ENCODE results near the gene MUL1.
A peak's percentile ranks its signal among the peaks of the same experiment; 100 is the strongest.

MUL1 gene, protein sequence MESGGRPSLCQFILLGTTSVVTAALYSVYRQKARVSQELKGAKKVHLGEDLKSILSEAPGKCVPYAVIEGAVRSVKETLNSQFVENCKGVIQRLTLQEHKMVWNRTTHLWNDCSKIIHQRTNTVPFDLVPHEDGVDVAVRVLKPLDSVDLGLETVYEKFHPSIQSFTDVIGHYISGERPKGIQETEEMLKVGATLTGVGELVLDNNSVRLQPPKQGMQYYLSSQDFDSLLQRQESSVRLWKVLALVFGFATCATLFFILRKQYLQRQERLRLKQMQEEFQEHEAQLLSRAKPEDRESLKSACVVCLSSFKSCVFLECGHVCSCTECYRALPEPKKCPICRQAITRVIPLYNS

GRCh38 chr1:20507564-20508410 is at the start of gene MUL1:
MUL1 (minus strand) TSS chr1:20508151; CDS start chr1:20508024, 127 bp downstream.
- Histone ChIP-seq H3K27ac (ENCODE audit: low read depth, low read length) (peak within 1 kb of the TSS; percentile 73), H3K27me3 (ENCODE audit: control insufficient read depth in 1 of 2, insufficient read depth in 2 of 2, low read length in 2 of 2) (no peaks in the 10 kb centered on the region), H3K9me3 (ENCODE audit: low read length) (no peaks in the 10 kb centered on the region), H3K4me3 (ENCODE audit: low read depth in 1 of 2, low read length in 2 of 2) (peak within 1 kb of the TSS; percentile 95 to 96), H3K9ac (ENCODE audit: low read length) (peak within 1 kb of the TSS; percentile 82), H3K36me3 (ENCODE audit: insufficient read depth, low read length) (peaks cover 8% of the 10 kb centered on the region), H3K4me1 (ENCODE audit: insufficient read depth, low read length) (peaks cover 35% of the 10 kb centered on the region)

DNA sequence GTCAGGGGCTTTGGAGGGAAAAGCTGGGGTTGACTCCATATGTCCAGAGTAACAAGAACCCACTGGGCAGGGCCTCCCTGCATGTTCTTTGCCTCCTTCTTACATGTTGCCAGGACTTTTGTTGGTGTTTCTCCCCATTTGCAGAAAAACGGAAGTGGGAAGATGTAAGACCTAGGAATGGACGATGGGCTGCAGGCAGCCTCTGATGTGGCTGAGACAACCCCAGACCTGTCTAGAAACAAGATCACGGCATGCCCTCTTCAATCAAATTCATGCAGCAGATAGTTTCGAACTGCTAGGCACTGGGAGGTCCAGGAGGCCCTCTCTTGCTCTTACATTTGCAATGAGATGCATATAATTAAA is 47.8 kb upstream of the MUL1 start:
- Histone ChIP-seq H3K36me3 (ENCODE audit: insufficient read depth, low read length) (no peaks in the 10 kb centered on the region), H3K4me1 (ENCODE audit: insufficient read depth, low read length) (no peaks in the 10 kb centered on the region), H3K9me3 (ENCODE audit: low read length) (no peaks in the 10 kb centered on the region), H3K27me3 (ENCODE audit: control insufficient read depth in 1 of 2, insufficient read depth in 2 of 2, low read length in 2 of 2) (peaks cover 5 to 40% of the 10 kb centered on the region in 2 donors), H3K27ac (ENCODE audit: low read depth, low read length) (no peak overlapping the region), H3K9ac (ENCODE audit: low read length) (no peak overlapping the region), H3K4me3 (ENCODE audit: low read depth in 1 of 2, low read length in 2 of 2) (no peak overlapping the region)

DNA sequence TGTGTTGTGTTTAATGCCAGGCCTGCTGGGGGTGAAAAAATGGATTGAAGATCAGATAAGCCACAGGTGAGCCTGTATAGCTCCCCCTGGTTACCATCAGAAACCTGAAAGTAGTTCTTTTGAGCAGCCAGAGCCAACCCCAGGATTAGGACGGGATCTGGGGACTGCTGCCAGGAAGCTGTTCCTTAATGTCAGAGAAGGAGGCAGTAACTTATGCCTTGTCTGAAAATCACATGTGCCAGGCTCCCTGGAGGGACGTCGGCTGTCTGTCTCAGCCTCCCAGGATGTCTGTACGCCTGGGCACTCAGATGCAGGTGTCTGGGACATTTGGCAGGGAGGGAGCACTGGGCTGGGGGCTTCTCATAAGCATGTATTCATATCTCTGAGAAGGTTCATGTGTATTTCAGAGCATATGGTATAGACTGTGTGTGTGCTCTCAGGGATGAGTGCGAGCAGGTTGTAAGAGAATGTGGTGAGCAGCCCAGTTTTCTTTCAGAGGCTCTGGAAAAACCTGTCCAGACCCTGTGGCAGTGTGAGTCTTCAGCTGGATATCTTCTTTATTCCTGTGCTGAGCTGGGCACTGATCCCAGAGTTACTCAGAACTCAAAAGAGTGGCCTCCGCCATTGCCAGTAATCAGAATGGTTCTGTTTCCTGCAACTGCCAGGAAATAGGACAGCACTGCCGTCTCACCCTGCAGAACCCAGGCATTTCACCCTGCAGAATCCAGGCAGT is 47.2 kb upstream of the MUL1 start:
- no peak overlapping the region for H3K27ac ChIP-seq (ENCODE audit: low read depth, low read length)
- H3K9ac ChIP-seq (ENCODE audit: low read length): no peak overlapping the region
- no peaks in the 10 kb centered on the region for H3K9me3 ChIP-seq (ENCODE audit: low read length)
- H3K4me3 ChIP-seq (ENCODE audit: low read depth in 1 of 2, low read length in 2 of 2): no peak overlapping the region
- peaks cover 8 to 40% of the 10 kb centered on the region in 2 donors for H3K27me3 ChIP-seq (ENCODE audit: control insufficient read depth in 1 of 2, insufficient read depth in 2 of 2, low read length in 2 of 2)
- no peaks in the 10 kb centered on the region for H3K4me1 ChIP-seq (ENCODE audit: insufficient read depth, low read length)
- H3K36me3 ChIP-seq (ENCODE audit: insufficient read depth, low read length): no peaks in the 10 kb centered on the region

DNA sequence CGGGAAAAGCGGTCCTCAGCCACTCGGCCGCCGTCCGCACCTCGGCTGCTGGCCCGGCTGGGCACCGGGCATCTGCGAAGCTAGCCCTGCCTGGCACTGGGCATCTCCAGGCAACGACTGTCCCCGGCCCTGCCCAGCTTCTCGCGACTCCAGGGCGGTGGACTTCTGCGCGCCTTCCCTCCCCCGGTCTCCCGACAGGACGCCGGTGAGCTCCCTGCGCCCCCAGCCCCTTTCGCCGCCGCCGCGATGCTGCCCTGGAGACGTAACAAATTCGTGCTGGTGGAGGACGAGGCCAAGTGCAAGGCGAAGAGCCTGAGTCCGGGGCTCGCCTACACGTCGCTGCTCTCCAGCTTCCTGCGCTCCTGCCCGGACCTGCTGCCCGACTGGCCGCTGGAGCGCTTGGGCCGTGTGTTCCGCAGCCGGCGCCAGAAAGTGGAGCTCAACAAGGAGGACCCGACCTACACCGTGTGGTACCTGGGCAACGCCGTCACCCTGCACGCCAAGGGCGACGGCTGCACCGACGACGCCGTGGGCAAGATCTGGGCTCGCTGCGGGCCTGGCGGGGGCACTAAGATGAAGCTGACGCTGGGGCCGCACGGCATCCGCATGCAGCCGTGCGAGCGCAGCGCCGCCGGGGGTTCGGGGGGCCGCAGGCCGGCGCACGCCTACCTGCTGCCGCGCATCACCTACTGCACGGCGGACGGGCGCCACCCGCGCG is 44.9 kb upstream of the MUL1 start:
- no peaks in the 10 kb centered on the region for H3K9me3 ChIP-seq (ENCODE audit: low read length)
- H3K4me1 ChIP-seq (ENCODE audit: insufficient read depth, low read length): no peaks in the 10 kb centered on the region
- H3K27ac ChIP-seq (ENCODE audit: low read depth, low read length): no peak overlapping the region
- H3K27me3 ChIP-seq (ENCODE audit: control insufficient read depth in 1 of 2, insufficient read depth in 2 of 2, low read length in 2 of 2): peaks cover 8 to 43% of the 10 kb centered on the region in 2 donors
- no peak overlapping the region for H3K9ac ChIP-seq (ENCODE audit: low read length)
- peak overlapping the region in 1 of 2 donors; percentile 27 for H3K4me3 ChIP-seq (ENCODE audit: low read depth in 1 of 2, low read length in 2 of 2)
- no peaks in the 10 kb centered on the region for H3K36me3 ChIP-seq (ENCODE audit: insufficient read depth, low read length)

- no peak within 1 kb of the TSS for H3K27ac ChIP-seq (ENCODE audit: low read depth, low read length)
- no peaks in the 10 kb centered on the region for H3K4me1 ChIP-seq (ENCODE audit: insufficient read depth, low read length)
- no peaks in the 10 kb centered on the region for H3K36me3 ChIP-seq (ENCODE audit: insufficient read depth, low read length)
- no peaks in the 10 kb centered on the region for H3K9me3 ChIP-seq (ENCODE audit: low read length)
- peak within 1 kb of the TSS in 1 of 2 donors; percentile 27 for H3K4me3 ChIP-seq (ENCODE audit: low read depth in 1 of 2, low read length in 2 of 2)
- H3K9ac ChIP-seq (ENCODE audit: low read length): no peak within 1 kb of the TSS
- H3K27me3 ChIP-seq (ENCODE audit: control insufficient read depth in 1 of 2, insufficient read depth in 2 of 2, low read length in 2 of 2): peaks cover 8 to 43% of the 10 kb centered on the region in 2 donors
Measured at GRCh38 chr1:20551945-20552727, 44.2 kb upstream of the MUL1 start, which contains the start of gene FAM43B. FAM43B (plus strand) TSS chr1:20552573; CDS start chr1:20552974, 401 bp downstream.

DNA sequence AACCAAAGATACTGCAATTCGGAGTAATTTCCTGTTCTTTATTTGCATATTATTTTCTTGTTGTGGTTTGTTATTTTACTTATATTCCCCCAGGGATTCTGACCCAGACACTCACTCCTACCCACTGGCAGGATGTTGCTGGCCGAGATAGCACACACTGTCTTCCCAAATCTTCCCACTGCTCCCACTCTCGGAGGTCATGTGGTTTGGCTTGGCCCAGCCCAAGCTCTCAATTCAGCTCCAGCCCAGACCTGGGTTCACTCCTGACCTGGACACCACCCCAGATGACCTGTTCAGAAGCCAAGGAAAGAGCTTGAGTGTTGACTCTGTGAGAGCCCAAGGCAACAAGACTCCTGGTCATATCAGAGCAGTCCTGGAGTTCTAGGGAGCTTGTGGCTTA is 43.2 kb upstream of the MUL1 start:
- Histone ChIP-seq H3K27ac (ENCODE audit: low read depth, low read length) (no peak overlapping the region), H3K4me3 (ENCODE audit: low read depth in 1 of 2, low read length in 2 of 2) (no peak overlapping the region), H3K4me1 (ENCODE audit: insufficient read depth, low read length) (no peaks in the 10 kb centered on the region), H3K36me3 (ENCODE audit: insufficient read depth, low read length) (no peaks in the 10 kb centered on the region), H3K9me3 (ENCODE audit: low read length) (no peaks in the 10 kb centered on the region), H3K9ac (ENCODE audit: low read length) (no peak overlapping the region), H3K27me3 (ENCODE audit: control insufficient read depth in 1 of 2, insufficient read depth in 2 of 2, low read length in 2 of 2) (peaks cover 8 to 41% of the 10 kb centered on the region in 2 donors)

- no peak overlapping the region for H3K9ac ChIP-seq (ENCODE audit: low read length)
- H3K4me1 ChIP-seq (ENCODE audit: insufficient read depth, low read length): no peaks in the 10 kb centered on the region
- no peaks in the 10 kb centered on the region for H3K36me3 ChIP-seq (ENCODE audit: insufficient read depth, low read length)
- peaks cover 6 to 8% of the 10 kb centered on the region in 2 donors for H3K27me3 ChIP-seq (ENCODE audit: control insufficient read depth in 1 of 2, insufficient read depth in 2 of 2, low read length in 2 of 2)
- H3K4me3 ChIP-seq (ENCODE audit: low read depth in 1 of 2, low read length in 2 of 2): no peak overlapping the region
- no peak overlapping the region for H3K27ac ChIP-seq (ENCODE audit: low read depth, low read length)
- H3K9me3 ChIP-seq (ENCODE audit: low read length): no peaks in the 10 kb centered on the region
Measured at GRCh38 chr1:20546637-20547036, 38.7 kb upstream of the MUL1 start.

GRCh38 chr1:20540281-20540680 is 32.3 kb upstream of the MUL1 start:
- Histone ChIP-seq H3K4me1 (ENCODE audit: insufficient read depth, low read length) (no peaks in the 10 kb centered on the region), H3K9me3 (ENCODE audit: low read length) (no peaks in the 10 kb centered on the region), H3K27me3 (ENCODE audit: control insufficient read depth in 1 of 2, insufficient read depth in 2 of 2, low read length in 2 of 2) (no peaks in the 10 kb centered on the region), H3K9ac (ENCODE audit: low read length) (no peak overlapping the region), H3K4me3 (ENCODE audit: low read depth in 1 of 2, low read length in 2 of 2) (no peak overlapping the region), H3K27ac (ENCODE audit: low read depth, low read length) (no peak overlapping the region), H3K36me3 (ENCODE audit: insufficient read depth, low read length) (no peaks in the 10 kb centered on the region)

- Histone ChIP-seq H3K9ac (ENCODE audit: low read length) (no peak overlapping the region), H3K27me3 (ENCODE audit: control insufficient read depth in 1 of 2, insufficient read depth in 2 of 2, low read length in 2 of 2) (no peaks in the 10 kb centered on the region), H3K4me1 (ENCODE audit: insufficient read depth, low read length) (no peaks in the 10 kb centered on the region), H3K9me3 (ENCODE audit: low read length) (no peaks in the 10 kb centered on the region), H3K4me3 (ENCODE audit: low read depth in 1 of 2, low read length in 2 of 2) (no peak overlapping the region), H3K27ac (ENCODE audit: low read depth, low read length) (no peak overlapping the region), H3K36me3 (ENCODE audit: insufficient read depth, low read length) (no peaks in the 10 kb centered on the region)
Measured at GRCh38 chr1:20538760-20539551, 31.0 kb upstream of the MUL1 start.

GRCh38 chr1:20538227-20538626 is 30.3 kb upstream of the MUL1 start:
- Histone ChIP-seq H3K9me3 (ENCODE audit: low read length) (no peaks in the 10 kb centered on the region), H3K27ac (ENCODE audit: low read depth, low read length) (no peak overlapping the region), H3K9ac (ENCODE audit: low read length) (no peak overlapping the region), H3K4me3 (ENCODE audit: low read depth in 1 of 2, low read length in 2 of 2) (no peak overlapping the region), H3K36me3 (ENCODE audit: insufficient read depth, low read length) (no peaks in the 10 kb centered on the region), H3K27me3 (ENCODE audit: control insufficient read depth in 1 of 2, insufficient read depth in 2 of 2, low read length in 2 of 2) (no peaks in the 10 kb centered on the region), H3K4me1 (ENCODE audit: insufficient read depth, low read length) (no peaks in the 10 kb centered on the region)
